ENCODE results near the gene B2M.

B2M gene

DNA sequence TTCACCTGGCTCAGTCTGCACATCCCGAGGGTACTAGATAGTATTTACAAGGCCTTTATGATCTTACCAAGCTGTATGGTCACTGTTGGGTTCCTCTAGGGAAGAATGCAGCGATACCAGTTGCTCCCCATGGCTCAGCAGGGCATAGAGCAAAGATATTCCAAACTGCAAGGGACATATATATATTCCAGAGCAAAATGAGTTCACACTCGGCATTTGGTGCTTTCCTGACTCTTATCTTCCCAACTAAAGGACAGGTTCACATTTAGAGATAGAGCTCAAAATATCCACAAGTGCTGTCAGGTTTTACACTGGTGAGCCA lies 44.3 kb upstream of the B2M start:
- DNase-seq (ENCODE audit: low spot score), result no peak
- in situ Hi-C loops (cut with MboI; ENCODE audit: low pct_unique_long_range_greater_than_20kb, low sequenced_read_pairs, unreplicated experiment), result loop anchor here (5.0 kb wide), 1 partner anchor 45 kb away; the partner anchor contains the start of genes B2M and PATL2
- TF ChIP-seq CTCF (IDR thresholded peaks at IDR 0.05; ENCODE audit: extremely low read depth, insufficient read depth, missing control alignments), result no peak

- in situ Hi-C loops (cut with MboI; ENCODE audit: low pct_unique_long_range_greater_than_20kb, low sequenced_read_pairs, unreplicated experiment), result loop anchor here (5.0 kb wide), 1 partner anchor 43 kb away; the partner anchor contains the start of genes B2M and PATL2
- TF ChIP-seq CTCF (IDR thresholded peaks at IDR 0.05; ENCODE audit: extremely low read depth, insufficient read depth, missing control alignments), result no peak
- no peak for DNase-seq (ENCODE audit: low spot score)
Measured at GRCh38 chr15:44668921-44669320, 42.4 kb upstream of the B2M start.

DNA sequence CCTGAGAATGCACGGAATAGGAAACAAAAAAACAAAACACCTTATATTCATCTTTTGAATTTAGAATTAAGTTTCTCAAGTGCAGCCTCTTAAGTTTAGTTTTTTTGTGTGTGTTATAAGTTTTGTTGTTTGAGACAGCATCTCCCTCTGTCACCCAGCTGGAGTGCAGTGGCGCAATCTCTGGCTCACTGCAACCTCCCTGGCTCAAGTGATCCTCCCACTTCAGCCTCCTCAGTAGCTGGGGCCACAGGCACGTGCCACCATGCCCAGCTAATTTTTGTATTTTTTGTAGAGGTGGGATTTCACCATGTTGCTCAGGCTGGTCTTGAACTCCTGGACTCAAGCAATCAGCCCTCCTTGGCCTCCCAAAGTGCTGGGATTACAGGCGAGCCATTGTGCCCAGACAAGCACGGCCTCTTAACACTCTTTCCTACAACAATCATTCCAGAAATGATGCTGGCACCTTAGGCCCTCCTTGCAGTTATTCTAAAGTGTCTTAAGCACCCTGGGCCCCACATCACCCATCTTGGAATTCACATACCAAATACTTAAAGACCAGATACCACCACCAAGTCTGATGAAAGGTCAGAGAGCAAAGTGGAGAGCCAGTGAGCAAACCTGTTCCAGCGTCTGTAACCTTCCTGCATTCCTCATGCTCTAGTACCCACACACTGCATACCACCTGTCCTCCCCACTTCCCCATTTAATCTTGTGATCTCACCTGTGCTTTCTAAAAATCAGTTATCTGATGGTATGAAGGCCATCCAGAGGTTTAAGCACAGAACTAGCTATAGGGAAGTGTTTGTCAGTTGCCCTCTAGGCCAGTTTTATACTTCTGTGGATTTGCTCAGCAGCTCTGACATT lies 41.0 kb upstream of the B2M start:
- no peak for DNase-seq (ENCODE audit: low spot score)
- in situ Hi-C loops (cut with MboI; ENCODE audit: low pct_unique_long_range_greater_than_20kb, low sequenced_read_pairs, unreplicated experiment), result no loop called here
- no peak for TF ChIP-seq CTCF (IDR thresholded peaks at IDR 0.05; ENCODE audit: extremely low read depth, insufficient read depth, missing control alignments)

DNA sequence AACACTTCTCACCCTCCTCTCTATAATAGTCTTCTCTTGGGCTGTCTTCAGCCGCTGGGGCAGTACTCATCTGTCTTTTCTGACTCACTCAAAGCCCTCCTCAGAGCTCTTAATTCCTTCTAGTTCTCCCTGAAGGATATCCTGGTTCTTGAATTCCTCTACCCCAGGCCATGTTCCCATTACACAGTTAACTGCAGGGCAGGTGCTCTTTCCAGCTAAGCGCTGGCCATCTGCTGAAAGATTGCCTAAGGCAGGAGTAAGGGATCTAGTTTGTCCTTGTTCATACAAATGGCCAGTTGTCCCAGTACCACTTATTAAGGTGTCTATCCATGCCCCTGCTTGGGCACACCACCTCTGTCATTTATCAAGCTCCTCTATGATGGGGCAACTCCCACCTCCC lies 37.7 kb upstream of the B2M start:
- in situ Hi-C loops (cut with MboI; ENCODE audit: low pct_unique_long_range_greater_than_20kb, low sequenced_read_pairs, unreplicated experiment), result no loop called here
- DNase-seq (ENCODE audit: low spot score), result no peak
- no peak for TF ChIP-seq CTCF (IDR thresholded peaks at IDR 0.05; ENCODE audit: extremely low read depth, insufficient read depth, missing control alignments)

DNA sequence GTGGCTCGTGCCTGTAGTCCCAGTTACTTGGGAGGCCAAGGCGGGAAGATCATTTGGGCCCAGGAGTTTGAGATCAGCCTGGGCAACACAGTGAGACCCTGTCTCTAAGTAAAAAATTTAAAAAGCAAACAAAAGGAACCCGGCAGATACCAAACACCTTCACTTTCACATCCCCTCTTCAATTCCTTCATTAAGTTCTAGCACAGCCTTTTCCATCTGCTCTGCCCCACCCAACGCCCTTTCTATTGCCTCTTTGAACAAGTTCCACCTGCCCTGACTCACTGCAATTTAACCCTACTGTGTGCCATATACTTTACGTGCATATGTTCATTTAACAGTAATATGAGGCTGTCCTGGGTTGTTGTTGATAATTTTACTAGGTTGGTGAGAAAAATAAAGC lies 35.4 kb upstream of the B2M start:
- in situ Hi-C loops (cut with MboI; ENCODE audit: low pct_unique_long_range_greater_than_20kb, low sequenced_read_pairs, unreplicated experiment), result no loop called here
- TF ChIP-seq CTCF (IDR thresholded peaks at IDR 0.05; ENCODE audit: extremely low read depth, insufficient read depth, missing control alignments), result no peak
- DNase-seq (ENCODE audit: low spot score), result no peak

- in situ Hi-C loops (cut with MboI; ENCODE audit: low pct_unique_long_range_greater_than_20kb, low sequenced_read_pairs, unreplicated experiment), result no loop called here
- no peak for DNase-seq (ENCODE audit: low spot score)
- TF ChIP-seq CTCF (IDR thresholded peaks at IDR 0.05; ENCODE audit: extremely low read depth, insufficient read depth, missing control alignments), result no peak
Measured at GRCh38 chr15:44676676-44677075, 34.6 kb upstream of the B2M start.

Measured in GM13977 (cell line).